ENCODE measurements around the gene GTF2E1.

DNA sequence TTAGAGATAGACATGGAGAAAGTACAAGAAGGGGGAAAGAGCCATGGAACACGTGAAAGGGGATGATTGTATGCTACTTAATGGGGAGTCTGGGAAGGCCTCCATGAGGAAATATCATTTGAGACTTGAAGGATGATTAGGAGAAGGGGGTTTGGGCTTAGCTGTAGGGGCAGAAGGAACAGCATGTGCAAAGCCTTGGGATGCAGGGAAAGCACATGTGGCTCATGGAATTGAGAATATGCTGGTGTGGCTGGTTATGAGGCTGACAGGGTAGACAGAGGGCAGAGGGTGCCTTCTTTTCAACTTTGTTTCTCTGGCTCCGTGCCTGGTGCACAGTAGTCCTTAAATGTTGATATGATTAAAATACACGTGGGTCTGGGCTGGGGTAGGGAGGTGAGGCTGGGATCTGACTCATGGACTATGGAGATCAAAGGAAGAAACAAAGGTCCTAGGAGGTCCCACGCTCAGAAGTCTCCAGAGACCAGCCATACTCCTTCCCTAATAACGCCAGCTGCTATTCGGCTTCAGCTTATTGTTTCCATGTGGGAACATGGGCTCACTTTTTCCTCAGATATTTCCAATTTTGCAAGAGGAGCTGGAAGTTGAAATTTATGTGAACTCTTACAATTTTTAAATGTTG is 1.1 kb downstream of the GTF2E1 start:
- TF ChIP-seq, protein P1, sequence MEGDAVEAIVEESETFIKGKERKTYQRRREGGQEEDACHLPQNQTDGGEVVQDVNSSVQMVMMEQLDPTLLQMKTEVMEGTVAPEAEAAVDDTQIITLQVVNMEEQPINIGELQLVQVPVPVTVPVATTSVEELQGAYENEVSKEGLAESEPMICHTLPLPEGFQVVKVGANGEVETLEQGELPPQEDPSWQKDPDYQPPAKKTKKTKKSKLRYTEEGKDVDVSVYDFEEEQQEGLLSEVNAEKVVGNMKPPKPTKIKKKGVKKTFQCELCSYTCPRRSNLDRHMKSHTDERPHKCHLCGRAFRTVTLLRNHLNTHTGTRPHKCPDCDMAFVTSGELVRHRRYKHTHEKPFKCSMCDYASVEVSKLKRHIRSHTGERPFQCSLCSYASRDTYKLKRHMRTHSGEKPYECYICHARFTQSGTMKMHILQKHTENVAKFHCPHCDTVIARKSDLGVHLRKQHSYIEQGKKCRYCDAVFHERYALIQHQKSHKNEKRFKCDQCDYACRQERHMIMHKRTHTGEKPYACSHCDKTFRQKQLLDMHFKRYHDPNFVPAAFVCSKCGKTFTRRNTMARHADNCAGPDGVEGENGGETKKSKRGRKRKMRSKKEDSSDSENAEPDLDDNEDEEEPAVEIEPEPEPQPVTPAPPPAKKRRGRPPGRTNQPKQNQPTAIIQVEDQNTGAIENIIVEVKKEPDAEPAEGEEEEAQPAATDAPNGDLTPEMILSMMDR (IDR thresholded peaks at IDR 0.05), result no peak
- TF ChIP-seq POLR2A (IDR thresholded peaks at IDR 0.05; ENCODE audit: low read length) (no peak), BHLHE40 (IDR thresholded peaks at IDR 0.05; ENCODE audit: low read depth, low read length) (no peak), EP300 (IDR thresholded peaks at IDR 0.05) (no peak), MYC (IDR thresholded peaks at IDR 0.05; ENCODE audit: borderline replicate concordance, low read length) (no peak), CBX8 (IDR thresholded peaks at IDR 0.05) (no peak), MAFK (IDR thresholded peaks at IDR 0.05; ENCODE audit: partially characterized antibody) (no peak), KDM5A (IDR thresholded peaks at IDR 0.05) (no peak), SMC3 (IDR thresholded peaks at IDR 0.05) (no peak), JUN (IDR thresholded peaks at IDR 0.05) (no peak), POLR2AphosphoS2 (conservative IDR thresholded peaks at IDR 0.05; ENCODE audit: low read length) (no peak)
- TF ChIP-seq, protein P2, sequence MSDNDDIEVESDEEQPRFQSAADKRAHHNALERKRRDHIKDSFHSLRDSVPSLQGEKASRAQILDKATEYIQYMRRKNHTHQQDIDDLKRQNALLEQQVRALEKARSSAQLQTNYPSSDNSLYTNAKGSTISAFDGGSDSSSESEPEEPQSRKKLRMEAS (IDR thresholded peaks at IDR 0.05), result 0 out of 2 replicates have a peak, but pooled peaks have one; percentile 21
- TF ChIP-seq, protein P3, sequence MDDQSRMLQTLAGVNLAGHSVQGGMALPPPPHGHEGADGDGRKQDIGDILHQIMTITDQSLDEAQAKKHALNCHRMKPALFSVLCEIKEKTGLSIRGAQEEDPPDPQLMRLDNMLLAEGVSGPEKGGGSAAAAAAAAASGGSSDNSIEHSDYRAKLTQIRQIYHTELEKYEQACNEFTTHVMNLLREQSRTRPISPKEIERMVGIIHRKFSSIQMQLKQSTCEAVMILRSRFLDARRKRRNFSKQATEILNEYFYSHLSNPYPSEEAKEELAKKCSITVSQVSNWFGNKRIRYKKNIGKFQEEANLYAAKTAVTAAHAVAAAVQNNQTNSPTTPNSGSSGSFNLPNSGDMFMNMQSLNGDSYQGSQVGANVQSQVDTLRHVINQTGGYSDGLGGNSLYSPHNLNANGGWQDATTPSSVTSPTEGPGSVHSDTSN (IDR thresholded peaks at IDR 0.05), result no peak
- TF ChIP-seq, protein P4, sequence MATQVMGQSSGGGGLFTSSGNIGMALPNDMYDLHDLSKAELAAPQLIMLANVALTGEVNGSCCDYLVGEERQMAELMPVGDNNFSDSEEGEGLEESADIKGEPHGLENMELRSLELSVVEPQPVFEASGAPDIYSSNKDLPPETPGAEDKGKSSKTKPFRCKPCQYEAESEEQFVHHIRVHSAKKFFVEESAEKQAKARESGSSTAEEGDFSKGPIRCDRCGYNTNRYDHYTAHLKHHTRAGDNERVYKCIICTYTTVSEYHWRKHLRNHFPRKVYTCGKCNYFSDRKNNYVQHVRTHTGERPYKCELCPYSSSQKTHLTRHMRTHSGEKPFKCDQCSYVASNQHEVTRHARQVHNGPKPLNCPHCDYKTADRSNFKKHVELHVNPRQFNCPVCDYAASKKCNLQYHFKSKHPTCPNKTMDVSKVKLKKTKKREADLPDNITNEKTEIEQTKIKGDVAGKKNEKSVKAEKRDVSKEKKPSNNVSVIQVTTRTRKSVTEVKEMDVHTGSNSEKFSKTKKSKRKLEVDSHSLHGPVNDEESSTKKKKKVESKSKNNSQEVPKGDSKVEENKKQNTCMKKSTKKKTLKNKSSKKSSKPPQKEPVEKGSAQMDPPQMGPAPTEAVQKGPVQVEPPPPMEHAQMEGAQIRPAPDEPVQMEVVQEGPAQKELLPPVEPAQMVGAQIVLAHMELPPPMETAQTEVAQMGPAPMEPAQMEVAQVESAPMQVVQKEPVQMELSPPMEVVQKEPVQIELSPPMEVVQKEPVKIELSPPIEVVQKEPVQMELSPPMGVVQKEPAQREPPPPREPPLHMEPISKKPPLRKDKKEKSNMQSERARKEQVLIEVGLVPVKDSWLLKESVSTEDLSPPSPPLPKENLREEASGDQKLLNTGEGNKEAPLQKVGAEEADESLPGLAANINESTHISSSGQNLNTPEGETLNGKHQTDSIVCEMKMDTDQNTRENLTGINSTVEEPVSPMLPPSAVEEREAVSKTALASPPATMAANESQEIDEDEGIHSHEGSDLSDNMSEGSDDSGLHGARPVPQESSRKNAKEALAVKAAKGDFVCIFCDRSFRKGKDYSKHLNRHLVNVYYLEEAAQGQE (IDR thresholded peaks at IDR 0.05), result no peak

All from A549 (cell line).